CD4-positive, alpha-beta T cell treated with Interferon gamma for 1 hour (primary cell): ENCODE data around the gene RNF166.
"Not testable (repeated sequence)": the region's sequence is repeated elsewhere in the genome, so short reads cannot be mapped to it uniquely, and the experiment has no call there.

Experiments used
- DNase-seq: peaks from one replicate; pipeline ENCODE4 v3.0.0-alpha.2; 2020

Gene RNF166

GRCh38 chr16:88690341-88691128 is 15.7 kb downstream of the RNF166 start:
- DNase-seq = no peak

- DNase-seq = no peak
These were observed 18.0 kb downstream of the RNF166 start for GRCh38 chr16:88688013-88688778.

DNA sequence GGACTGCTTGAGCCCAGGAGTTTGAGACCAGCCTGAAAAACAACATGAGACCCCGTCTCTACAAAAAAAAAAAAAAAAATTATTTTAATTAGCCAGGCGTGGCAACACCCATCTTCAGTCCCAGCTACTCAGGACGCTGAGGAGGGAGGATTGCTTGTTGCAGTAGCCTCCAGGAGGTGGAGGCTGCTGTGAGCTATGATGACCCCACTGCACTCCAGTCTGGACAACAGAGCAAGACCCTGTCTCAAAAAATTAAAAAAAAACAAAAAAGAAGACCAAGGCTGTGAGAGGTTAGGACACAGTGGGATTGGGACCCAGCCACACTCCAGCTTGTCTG is 18.6 kb downstream of the RNF166 start:
- DNase-seq = no peak

DNA sequence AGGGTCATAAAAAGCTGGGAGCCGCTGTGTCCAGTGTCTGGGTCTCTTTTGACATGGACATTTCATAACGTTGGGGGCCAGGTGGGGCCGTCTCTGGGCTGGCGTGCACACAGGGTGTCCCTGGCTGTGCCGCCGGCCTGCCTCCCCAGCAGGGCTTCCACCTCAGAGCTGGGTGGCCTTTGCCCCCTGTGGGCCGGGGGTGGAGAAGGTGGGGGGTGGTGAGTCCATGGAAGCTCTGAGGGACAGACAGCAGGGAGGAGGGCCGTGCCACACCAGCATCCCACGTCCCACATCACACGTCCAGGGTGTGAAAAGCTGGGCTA is 19.0 kb downstream of the RNF166 start:
- no peak for DNase-seq

- DNase-seq = peak; percentile 80
These were observed 19.6 kb downstream of the RNF166 start, which contains the start of gene SNAI3 for GRCh38 chr16:88686439-88687253. Gene SNAI3, minus strand, starts transcription at chr16:88686507. Its CDS starts 101 bp downstream, at chr16:88686406.

- DNase-seq = no peak
These were observed 20.2 kb downstream of the RNF166 start for GRCh38 chr16:88686062-88686438.

DNA sequence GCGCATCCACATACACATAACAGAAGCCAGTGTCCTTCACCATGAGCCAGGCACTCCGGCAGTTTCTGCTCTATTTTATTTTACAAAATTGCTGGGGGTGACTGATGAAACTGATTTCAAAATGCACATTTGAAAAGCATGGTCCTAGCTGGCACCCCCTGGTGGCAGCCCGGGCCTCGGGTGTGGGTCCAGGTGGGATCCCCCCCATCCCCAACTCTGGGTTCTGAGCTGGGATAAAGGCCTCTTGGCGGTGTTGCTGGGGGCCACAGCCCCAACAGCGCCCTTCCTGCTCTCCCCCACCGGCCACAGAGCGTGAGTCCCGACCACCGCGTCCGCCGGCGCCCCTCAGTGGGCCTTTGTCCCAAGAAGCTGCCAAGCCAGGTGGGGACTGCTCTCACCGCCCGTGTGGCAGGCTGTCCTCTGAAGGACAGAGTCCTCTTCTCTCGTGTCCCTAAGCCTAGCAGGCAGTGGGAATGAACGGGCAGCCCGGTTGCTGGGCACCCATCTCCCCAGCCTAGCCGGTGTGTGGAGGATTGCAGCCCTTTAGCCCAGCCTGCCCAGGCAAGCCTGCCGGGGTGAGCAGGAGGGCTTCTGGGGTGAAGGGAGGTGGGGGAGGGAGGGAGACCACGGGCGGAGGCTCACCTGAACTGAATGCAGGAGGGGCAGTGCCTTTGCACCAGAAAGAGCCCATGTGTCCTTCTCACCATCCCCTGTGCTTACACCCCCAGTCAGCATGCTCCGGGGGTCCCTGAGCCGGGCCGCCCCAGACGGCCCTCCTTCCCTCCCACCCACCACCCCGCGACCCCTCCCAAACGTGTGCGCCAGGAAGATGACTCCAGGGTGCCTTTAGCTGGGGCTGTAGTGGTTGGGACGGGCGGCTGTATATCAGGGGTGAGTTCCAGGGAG is 20.8 kb downstream of the RNF166 start:
- DNase-seq = peak; percentile 50

DNA sequence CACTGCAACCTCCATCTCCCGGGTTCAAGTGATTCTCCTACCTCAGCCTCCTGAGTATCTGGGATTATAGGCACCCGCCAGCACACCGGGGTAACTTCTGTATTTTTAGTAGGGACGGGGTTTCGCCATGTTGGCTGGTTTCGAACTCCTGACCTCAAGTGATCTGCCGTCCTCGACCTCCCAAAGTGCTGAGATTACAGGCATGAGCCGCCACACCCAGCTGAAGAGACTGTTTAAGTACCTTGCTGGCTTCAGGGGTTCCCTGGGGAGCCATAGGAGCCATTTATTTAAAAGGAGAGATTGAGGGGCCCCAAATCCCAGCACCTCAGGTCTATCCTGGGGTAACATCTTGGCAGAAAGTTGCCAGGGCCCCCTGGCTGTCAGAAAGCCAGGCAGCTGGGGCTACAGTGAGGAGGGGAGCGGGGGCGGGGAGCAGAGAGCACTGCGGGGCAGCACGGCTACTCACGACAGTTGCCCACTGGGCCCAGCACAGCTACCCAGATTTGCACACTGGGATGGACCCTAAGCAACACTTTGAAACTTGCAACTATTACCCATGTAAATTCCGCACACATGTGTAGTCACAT is 21.5 kb downstream of the RNF166 start:
- DNase-seq = no peak

DNA sequence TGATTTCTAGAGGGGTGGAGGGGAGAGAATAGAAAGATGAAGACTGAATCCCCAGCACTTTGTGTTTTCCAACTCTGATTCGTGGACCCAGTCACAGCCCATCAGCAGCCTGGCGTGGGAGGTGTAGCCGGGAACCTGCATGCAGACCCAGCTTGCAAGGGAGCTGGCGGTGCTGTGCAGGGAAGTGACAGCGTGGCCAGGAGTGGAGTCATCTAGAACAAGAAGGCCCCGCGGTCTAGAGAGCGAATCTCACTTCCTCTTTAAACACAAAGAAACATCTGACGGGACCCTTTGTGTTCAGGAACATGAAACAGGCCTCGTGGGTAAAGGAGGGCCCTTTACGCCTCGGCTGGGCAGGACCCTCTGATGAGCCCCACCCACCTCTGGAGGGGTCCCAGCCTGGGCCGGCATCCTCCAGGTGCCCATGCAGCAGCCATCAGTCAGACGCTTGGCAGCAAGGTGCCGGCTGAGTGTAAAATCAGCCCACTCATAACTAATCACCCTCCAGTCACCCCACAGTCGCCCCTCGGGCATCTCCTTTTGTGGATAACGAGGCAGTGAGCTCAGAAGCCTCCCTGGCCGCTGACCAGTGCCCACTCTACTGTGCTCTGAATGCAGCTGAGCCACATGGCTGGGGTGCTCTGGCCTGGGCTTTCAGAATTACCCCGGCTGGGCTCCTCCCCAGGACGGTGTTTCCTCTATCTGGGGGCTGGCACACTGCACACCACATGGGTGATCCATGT is 24.3 kb downstream of the RNF166 start:
- peak; percentile 74 for DNase-seq

GRCh38 chr16:88681084-88681680 is 25.0 kb downstream of the RNF166 start:
- DNase-seq = peak; percentile 58

GRCh38 chr16:88680554-88681083 is 25.6 kb downstream of the RNF166 start:
- DNase-seq = no peak

- no peak for DNase-seq
These were observed 27.8 kb downstream of the RNF166 start for GRCh38 chr16:88678224-88678979.

DNA sequence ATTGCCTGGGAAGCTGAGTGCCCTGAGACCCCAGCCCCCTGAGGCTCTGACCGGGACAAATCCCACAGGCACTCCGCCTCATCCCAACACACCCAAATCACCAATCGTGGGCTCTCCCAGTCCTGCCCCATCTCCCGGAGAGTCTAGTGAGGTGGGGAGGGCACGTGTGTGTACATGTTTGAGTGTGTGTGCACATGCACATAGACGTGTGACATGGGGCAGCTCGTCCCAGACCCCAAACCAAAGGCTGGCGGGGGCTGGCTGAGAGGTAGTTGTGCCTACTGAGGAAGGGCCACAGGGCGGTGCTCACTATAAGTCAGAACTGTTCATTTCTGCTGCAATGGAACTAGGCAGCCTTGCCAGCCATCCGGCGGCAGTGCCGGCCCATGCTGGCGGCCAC is 28.5 kb downstream of the RNF166 start:
- no peak for DNase-seq

DNA sequence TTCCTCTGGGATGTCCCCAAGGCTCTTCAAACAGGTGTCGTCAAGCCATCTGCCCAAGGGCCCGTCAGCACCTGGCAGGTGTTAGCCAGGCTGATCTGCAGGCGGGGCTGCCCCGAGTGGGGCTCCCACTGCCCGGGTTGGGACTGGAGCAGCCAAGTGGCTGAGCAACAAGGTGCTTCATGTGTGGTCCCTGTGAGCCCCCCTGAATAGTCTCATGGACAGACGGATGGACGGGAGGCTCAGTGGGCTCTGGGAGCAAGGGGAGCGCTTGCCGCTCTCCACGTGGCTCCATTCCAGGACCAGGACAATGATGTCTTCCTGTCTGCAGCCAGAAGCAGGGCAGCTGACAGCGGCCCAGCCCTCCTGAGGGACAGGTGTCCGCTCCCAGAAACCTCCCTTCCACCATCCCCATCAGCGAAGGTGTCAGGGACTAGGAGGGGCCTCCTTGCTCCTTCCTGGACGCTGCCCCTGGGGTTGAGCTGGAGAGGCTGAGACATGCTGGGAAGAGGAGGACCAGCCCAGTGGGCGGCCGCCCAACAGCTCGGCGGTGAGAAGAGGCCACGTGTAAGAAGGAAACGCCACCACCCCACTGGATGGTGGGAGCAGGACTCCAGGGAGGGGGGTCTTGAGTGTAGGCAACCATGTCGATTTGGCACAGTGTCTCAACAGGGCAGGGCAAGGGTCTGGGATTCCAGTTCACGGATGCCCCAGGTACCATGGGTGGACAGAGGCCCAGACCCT is 29.5 kb downstream of the RNF166 start:
- DNase-seq = no peak

DNA sequence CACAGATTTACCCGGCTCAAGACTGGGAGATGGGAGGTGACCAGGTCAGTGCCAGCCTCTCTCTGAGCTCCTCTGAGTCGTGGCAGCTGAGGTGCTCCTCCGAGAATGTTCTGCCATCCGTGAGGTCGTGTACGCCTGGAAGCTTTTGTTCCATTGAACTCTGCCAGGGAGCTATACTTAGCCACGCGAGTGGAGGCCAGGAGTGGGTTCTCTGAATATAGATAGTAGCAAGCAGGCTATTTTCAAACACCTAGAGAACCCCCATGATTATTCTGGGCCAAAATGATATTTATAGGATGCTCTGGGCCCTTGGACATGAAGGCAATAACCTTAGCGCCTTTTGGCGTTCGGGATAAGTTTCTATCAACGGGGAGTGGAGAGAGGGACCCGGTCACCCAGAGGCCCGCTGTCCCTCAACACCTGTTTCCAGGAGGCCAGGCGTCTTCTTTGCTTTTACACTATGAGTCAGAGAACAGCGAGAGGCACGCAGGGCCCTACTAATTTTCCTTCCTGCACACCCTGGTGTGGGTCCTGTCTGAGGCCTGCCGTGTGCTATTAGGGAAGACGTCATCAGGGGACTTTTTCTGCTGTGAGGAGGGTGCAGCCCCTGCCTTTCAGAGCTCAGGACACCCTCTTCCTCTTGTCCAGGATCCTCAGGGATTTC is 32.4 kb downstream of the RNF166 start:
- DNase-seq = no peak

DNA sequence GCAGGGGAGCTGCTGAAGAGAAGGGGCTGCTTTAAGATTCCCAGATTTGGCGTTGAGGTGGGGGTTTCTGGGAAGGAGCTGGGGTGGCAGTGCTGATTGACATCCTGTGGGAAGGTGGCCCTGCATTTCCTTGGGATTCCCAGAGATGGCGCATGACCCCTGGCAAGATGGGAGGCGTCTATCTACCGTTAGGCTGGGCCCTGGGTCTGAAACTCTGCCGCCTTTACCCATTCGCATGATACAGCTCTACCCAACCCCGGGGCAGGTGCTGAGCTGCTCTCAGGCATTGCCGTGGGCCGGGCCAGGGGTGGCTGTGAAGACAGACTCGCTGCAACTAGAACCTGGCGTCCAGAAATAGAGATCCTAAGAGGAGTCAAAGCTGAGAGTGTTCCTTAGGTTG is 33.4 kb downstream of the RNF166 start:
- DNase-seq = no peak

DNA sequence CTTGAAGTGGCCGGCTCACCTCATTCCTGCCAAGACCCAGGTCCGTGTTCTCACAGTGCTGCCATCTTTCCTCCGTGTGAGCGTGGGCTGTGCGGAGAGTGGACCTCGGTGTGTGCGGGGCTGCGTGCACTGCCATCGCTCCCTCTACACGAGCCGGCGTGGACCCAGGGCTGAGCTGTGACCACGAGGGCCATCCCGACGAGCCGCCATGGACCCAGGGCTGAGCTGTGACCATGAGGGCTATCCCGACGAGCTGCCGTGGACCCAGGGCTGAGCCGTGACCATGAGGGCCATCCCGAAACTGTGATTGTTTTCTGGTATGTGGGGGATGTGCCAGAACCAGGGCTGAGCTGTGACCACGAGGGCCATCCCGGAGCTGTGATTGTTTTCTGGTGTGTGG is 34.4 kb downstream of the RNF166 start:
- DNase-seq = no peak

- DNase-seq = no peak
These were observed 36.2 kb downstream of the RNF166 start for GRCh38 chr16:88669980-88670379.

DNA sequence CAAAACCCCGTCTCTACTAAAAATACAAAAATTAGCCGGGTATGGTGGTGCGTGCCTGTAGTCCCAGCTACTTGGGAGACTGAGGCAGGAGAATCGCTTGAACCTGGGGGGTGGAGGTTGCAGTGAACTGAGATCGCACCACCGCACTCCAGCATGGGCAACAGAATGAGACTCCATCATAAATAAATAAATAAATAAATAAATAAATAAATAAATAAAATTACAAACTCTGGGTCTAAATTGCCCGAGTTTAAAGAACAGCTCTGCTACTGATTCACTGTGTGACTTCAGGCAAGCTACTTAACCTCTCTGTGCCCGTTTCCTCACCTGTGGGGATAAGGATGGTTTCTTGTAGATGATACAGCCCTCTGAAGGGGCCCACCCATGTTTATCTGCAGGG is 36.7 kb downstream of the RNF166 start:
- not testable (repeated sequence) for DNase-seq
